Keratinocyte (primary cell): ENCODE results near the gene ZNF467.

Source experiments
- CTCF ChIP-seq, 3 experiments: IDR thresholded peaks in 1 of 3; conservative IDR thresholded peaks in 1 of 3; optimal IDR thresholded peaks in 1 of 3; 2 replicates in 2 of 3; 3 replicates in 1 of 3; pipeline versions ENCODE3 to v1.5.1; 2011; ENCODE audit warnings: low read length in 3 of 3, mild to moderate bottlenecking in 3 of 3, moderate library complexity in 2 of 3, control low read depth in 1 of 3, inconsistent platforms in 1 of 3; ENCODE audit not compliant: insufficient read depth in 2 of 3; ENCODE audit errors: extremely low read depth in 1 of 3
- EZH2 ChIP-seq: IDR thresholded peaks from one replicate; pipeline ENCODE4 v1.6.1; 2012; ENCODE audit warnings: inconsistent platforms, mild to moderate bottlenecking, low read length, moderate library complexity

- TF ChIP-seq EZH2 (no peak), CTCF (optimal IDR thresholded peaks at IDR 0.05 in 1 of 3, IDR thresholded peaks at IDR 0.05 in 1 of 3, conservative IDR thresholded peaks at IDR 0.05 in 1 of 3; ENCODE audit: extremely low read depth in 1 of 3, insufficient read depth in 2 of 3, low read length in 3 of 3) (no peak)
Measured at GRCh38 chr7:149788300-149788851, 15.0 kb upstream of the ZNF467 start.
